HG03521 (cell line): ENCODE results near the gene SBK2.
"Not testable (repeated sequence)": the region's sequence is repeated elsewhere in the genome, so short reads cannot be mapped to it uniquely, and the experiment has no call there.

Source experiments
- ATAC-seq: cut with Tn5 transposase; IDR thresholded peaks from one replicate; pipeline ENCODE4 v1.9.1; 2021; ENCODE audit warnings: mild to moderate bottlenecking, moderate library complexity; ENCODE audit not compliant: unreplicated experiment

SBK2 gene

GRCh38 chr19:55503157-55503501 lies 33.8 kb downstream of the SBK2 start:
- ATAC-seq: no peak

DNA sequence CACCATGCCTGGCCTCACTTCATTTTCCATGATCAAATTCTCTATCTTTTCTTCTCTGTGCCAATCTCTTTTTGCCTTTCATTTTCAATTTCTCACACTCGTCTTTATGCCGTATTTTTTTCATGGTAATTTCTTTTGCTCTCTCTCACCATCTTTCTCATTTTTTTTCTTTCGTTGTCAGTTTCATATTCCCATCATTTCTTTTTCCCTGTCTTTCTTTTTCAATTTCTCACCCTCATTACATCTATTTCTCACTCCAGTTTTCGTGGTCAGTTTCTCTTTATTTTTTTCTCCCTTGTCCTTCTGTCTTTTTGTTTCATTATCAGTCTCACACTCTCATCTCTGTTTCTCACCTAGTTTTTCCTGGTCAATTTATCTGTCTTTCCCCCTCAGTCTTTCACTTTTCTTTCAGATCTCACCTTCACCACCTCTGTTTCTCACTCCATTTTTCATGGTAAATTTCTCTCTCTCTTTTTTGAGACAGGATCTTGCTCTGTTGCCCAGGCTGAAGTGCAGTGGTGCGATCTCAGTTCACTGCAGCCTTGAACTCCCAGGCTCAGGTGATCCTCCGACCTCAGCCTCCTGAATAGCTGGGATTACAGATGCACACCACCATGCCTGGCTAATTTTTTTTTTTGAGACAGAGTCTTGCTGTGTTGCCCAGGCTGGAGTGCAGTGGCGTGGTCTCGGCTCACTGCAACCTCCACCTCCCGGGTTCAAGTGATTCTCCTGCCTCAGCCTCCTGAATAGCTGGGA lies 34.6 kb downstream of the SBK2 start:
- ATAC-seq: no peak

- no peak for ATAC-seq
Measured at GRCh38 chr19:55500368-55500952, 36.5 kb downstream of the SBK2 start.

DNA sequence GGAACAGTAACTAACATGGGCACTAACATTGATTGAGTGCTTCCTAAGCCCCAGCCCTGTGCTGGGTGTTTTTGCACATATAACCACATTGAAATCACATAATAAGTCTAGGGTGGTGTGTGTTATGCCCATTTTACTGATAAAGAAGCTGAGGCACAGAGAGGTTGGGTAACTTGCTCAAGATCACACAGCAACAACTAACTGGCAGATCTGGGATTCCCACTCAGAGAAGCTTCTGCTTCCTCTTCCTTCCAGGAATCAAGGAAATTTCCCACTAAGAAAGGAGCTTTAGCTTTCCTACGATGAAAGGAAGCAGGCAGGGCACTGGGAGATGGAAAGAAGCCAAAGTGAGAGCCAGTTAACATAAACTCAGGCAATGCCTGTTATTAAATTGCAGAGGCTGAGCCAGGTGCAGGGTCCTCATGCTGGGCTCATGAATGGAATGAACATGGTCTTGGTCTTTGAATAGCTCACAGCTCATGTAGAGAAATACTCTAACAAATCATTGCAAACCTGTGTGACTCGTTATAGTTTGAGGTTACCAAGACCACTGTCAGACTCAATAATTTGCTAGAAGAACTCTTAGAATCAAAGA lies 38.6 kb downstream of the SBK2 start:
- ATAC-seq: no peak

DNA sequence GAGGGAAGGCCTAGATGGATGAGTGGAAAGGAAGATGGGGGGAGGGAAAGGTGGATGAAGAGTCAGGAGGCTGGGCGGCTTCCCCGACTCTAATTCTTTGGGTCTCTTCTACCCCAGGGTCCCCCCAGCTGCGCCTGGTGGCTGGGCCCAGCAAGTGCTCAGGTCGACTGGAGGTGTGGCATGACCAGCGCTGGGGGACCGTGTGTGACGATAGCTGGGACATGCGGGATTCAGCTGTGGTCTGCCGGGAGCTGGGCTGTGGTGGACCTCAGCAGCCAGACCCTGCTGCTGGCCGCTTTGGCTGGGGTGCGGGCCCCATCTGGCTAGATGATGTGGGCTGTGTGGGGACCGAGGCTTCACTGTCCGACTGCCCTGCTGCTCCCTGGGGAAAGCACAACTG lies 39.2 kb downstream of the SBK2 start:
- no peak for ATAC-seq

GRCh38 chr19:55496820-55497219 lies 40.1 kb downstream of the SBK2 start:
- not testable (repeated sequence) for ATAC-seq

DNA sequence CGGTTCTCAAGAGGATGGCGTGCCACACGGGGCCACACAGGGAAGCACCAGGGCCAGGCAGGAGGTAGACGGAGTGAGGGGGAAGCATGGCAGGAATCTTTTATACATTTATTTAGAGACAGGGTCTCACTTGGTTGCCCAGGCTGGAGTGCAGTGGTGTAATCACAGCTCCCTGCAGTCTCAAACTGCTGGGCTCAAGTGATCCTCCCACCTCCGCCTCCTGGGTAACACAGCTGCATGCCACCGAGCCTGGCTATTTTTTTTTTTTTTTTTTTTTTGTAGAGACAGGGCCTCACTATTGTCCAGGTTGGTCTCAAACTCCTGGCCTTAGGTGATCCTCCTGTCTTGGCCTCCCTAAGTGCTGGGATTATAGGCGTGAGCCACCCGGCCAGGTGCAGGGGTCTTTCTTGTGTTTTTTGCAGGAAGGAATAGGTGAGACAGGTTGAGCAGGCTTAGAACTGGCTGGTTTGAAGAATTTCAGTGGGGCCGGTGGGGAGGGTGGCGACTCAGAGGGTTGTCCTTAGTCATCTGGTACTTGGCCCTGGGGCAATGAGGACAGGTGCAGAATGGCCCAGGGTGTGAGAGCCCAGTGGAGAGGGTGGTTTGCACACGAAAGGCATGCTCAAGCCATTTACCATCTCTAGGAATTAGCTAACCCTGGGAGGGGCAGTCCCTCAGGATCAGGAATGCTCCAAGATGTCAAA lies 41.1 kb downstream of the SBK2 start:
- ATAC-seq: no peak

- ATAC-seq: no peak
Measured at GRCh38 chr19:55494172-55494761, 42.7 kb downstream of the SBK2 start.

- ATAC-seq: no peak
Measured at GRCh38 chr19:55493645-55494171, 43.2 kb downstream of the SBK2 start.

DNA sequence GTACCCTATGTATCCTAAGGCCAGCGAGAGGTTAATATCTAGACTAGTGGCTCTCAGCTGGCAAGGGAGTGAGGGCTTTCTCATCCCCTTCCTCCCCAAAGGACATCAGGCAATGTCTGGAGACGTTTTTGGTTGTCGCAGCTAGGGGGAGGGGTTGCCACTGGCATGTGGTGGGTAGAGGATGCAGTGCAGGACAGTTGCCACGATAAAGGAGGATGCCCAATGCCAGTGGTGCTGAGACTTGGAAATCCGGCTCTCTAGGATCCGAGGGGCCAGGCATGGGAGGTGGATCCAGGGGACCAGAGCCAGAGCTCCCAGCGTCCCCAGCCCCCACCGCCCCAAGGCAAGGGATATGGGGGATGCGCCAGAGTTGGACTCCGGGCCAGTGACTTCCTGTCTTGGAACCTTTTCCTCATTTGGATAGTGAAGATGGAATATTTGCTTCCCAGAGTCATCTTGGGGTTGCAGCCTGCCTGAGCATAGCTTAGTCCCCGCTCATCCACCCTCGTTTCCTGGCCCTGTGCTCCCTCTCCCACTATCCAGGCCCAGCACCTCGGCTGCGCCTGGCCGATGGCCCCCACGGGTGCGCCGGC lies 43.8 kb downstream of the SBK2 start:
- ATAC-seq: no peak

- ATAC-seq: no peak
Measured at GRCh38 chr19:55492362-55492944, 44.5 kb downstream of the SBK2 start.

GRCh38 chr19:55491546-55492360 lies 45.2 kb downstream of the SBK2 start:
- ATAC-seq: no peak

DNA sequence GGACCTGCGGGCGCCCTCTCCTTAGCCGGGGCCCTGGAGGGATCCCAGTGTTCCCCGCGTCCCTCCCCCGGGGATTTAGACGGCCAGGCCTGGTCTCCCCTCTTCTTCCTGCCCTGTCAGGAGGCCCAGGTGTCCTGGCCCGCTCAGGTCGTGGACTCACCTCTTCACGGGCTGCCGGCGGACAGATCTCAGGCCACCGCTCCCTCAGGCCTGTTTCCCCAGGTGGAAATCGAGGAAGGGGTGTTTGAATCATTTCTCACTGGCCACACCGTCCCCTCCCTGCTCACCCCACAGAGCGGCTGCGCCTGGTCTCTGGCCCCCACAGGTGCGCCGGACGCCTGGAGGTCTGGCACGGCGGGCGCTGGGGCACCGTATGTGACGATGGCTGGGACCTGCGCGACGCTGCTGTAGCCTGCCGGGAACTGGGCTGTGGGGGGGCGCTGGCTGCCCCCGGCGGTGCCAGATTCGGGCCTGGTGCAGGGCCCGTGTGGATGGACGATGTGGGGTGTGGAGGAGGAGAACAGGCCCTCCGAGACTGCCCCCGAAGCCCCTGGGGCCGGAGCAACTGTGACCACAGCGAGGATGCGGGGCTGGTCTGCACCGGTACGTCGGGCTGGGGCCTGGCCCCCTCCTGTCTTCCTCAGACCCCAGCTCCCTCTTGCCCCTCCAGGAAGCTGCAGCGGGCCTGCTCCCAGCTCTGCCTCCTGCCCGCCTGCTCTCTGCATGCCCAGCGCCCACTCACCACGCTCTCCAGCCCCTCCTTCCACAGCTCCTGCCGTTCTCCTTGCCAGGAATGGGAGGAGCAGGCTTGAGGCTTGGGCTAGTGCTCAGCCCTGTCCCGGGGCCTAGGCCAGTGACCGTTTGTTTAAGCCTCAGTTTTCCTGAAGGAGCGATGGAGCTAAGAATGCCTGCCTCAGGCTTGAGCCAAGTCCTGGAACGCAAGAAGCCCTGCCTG lies 46.2 kb downstream of the SBK2 start:
- no peak for ATAC-seq

GRCh38 chr19:55489711-55490477 lies 47.0 kb downstream of the SBK2 start:
- ATAC-seq: no peak

DNA sequence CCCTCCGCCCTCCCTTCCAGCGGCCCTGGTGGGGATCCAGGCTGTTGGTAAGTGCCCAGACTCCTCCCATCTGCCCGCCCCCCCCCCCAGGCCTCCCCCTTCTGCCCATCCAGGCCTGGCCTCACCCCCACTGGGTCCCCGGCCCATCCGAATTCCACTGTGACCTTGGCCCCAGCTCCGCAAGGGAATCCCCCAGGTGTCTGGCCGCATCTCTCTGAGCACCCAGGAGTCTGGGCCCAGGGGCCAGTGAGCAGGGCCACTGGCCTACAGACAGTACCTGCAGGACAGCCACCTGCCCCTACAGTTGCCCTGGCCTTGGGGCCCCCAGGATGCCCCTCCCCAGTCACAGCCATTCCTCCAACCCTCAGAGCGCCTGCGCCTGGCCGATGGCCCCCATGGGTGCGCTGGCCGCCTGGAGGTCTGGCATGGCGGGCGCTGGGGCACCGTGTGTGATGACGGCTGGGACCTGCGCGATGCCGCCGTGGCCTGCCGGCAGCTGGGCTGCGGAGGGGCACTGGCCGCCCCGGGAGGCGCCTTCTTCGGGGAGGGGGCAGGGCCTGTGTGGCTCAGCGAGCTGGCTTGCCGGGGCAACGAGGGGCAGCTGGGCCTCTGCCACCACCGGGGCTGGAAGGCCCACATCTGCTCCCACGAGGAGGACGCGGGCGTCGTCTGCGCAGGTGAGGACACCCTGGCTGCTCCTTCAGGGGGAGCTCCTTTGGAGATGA lies 47.8 kb downstream of the SBK2 start:
- ATAC-seq: no peak

- ATAC-seq: no peak
Measured at GRCh38 chr19:55487924-55488687, 48.8 kb downstream of the SBK2 start, which contains the start of gene SSC5D. TSS of gene SSC5D (plus strand) at chr19:55488436. CDS start at chr19:55488590, 154 bp downstream.
